HG02943 (cell line): ENCODE data around the gene OXGR1.
"Not testable (repeated sequence)": the region's sequence is repeated elsewhere in the genome, so short reads cannot be mapped to it uniquely, and the experiment has no call there.

Source experiments
- ATAC-seq: cut with Tn5 transposase; IDR thresholded peaks from one replicate; pipeline ENCODE4 v1.9.1; 2021; ENCODE audit warnings: mild to moderate bottlenecking, low read depth, moderate library complexity; ENCODE audit not compliant: unreplicated experiment

Gene OXGR1

DNA sequence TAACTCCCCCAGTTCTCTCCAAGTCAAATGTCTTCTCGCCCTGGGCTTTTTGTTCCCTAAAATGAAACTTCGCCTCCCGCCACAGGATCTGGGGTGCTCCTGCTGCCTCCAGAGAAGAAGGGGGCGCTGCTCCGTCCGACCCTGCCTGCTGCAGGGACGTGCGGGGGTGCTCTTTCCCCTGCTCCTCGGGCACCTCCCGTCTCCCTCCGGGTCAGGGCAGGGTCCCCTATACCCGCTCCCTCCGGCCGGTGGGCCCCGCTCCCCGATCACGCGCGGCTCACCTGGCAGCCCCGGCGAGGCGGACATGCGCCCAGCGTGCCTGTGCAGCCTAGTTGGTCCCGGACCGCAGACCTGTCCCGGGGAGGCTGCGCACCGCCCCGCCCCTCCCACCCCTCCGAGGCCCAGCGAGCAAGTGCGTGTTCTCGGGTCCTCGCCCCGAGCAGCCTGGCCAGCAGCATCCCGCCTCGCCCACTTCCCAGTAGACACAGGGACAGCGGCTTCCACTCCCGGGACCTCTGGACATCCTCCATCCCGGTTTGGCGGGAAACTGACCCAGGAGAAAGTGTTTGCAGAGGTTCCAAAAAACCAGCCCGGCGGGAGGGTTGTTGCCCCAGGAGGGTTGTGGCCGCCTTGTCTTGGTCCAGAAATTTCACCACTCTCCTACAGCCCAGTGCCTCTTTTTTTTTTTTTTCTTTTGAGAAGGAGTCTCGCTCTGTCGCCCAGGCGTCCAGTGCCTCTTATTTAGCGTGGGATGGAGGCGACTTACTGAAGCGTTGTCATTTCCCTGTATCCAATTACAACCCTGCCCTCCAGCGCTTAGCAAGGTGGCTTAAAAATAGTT lies at the start of gene OXGR1:
OXGR1 (minus strand) TSS at position 460 of the 841 bp plus-strand sequence. CDS start 6,717 bp downstream, outside the sequence.
- ATAC-seq = no peak

DNA sequence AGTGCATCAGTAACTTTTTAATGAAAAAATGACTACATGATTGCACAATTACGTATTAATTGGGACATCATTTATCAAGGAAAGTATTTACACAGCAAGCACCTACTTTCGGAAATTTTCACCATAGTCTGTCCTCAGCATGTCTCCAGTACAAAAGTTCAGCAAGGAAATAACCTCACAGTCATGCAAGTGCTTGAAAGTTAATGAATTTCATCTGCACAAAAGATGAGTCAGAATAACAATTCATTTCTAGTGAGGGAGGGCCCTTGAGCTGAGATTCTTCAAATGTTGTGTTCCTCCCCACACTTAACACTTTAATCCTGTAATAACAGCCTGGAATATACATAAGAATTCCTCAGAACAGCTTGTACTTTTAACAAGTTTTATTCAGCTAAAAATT lies 49.0 kb upstream of the OXGR1 start:
- ATAC-seq = no peak

DNA sequence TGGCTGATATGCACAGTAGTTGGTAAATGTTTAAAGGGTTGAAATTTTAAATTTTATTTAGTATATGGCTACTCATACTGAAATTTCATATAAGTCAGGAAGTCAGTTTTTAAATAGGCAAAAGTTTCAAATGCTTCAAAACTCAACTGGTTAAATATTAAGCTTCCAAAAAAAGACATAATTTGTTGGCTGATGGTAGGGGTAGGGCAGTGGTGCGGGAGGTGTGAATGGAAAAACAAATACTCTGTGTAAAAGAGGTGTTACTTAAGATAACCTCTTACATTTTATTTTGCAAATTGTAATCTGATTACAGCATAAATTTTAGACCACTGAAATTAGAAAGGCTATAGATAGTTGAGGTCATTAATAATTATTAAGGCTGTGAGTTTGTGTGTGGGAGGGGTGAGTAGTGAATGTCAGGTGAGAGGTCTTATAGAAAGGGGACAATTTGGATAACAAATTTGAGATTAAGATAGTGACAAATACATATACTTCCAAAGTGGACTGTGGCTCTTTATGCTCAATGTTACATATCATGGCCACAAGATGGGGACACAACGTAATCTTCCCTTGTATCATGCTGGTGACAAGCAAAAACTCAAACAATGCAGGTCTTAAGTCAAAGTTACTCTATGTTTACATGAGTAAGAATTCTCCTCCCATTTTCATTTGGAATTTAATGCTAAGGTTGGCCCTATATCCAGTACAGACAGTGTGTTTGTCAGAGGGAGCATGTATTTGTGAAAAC lies 36.6 kb upstream of the OXGR1 start:
- no peak for ATAC-seq

DNA sequence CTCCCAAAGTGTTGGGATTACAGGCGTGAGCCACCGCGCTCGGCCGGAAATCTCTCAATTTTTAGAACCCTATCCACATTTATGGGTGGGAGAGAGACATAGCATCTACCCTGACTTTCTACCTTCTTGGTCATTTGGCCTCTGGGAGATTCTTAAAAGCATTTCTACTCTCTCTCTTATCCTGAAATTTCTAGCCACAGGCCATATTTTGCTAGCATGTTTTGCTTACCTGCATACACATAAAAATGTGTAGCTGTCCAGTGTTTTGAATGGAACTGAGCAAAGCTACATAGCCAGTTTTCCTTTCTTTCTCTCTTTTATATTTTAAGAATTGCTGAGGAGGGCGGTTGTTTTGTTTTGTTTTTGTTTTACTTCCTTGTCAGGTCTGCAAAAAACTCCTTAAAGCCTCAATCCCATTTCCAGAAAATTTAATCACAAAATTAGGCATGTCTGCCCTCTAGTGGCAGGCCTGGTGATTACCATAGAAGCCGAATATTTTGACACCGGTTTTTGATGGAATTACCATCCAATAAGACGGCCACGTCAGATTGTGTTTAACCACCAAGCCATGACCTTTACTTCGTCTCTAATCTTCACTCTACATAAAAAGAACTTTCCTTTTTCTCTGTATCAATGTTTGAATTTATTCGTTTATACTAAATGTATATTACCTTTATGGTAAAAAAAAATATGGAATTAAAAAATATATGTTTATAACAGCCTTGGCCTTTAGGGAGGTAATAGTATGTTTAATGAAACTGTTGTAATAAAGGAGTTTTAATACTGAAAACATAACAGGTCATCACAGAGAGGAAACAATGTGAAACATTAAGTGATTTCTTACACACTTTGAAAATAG lies 34.4 kb upstream of the OXGR1 start:
- ATAC-seq = no peak

DNA sequence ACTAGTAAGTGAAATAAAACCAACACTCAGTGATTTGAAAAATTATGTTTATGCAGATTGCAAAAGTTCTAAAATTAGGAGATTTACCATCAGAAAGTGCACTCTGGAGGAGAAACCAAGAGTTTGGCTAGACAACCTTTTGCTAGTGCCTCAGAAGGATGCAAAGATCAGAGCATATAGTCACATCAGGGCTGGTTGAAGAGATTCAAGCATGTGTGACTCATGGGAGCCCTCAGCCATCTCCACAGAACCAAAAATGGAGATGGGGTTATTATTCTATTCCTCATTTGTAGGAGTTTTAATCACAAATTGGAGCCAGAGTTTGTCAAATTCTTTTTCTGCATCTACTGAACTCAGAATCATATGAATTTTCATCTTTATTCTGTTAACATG lies 32.9 kb upstream of the OXGR1 start:
- ATAC-seq = no peak

DNA sequence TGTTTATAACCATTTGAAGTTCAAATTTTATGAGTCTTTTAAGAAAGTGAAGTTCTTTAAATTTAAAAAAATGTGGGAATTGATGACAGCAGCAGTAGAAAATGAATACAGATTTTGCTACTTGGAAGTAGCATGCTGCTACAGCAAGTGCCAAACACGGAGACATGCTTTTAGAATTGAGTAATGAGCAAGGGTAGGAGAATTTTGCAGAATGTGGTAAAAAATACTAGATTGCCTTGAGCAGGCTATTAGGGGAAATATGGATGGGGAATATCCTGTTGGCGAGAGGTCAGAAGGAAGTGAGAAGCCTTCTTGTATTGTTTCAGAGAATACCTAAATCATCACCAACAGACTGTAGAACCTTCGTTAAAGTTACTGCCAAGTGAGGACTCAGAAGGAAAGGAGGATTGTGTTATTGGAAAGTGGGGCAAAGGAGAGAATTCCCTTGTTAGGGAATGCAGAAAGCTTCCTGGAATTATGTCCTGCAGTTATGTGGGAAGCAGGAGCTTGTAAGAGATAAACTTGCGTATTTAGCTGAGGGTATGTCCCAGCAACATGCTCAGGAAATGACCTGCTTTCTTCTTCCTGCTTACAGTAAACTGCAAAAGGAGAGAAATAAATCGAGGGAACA lies 32.4 kb upstream of the OXGR1 start:
- no peak for ATAC-seq

DNA sequence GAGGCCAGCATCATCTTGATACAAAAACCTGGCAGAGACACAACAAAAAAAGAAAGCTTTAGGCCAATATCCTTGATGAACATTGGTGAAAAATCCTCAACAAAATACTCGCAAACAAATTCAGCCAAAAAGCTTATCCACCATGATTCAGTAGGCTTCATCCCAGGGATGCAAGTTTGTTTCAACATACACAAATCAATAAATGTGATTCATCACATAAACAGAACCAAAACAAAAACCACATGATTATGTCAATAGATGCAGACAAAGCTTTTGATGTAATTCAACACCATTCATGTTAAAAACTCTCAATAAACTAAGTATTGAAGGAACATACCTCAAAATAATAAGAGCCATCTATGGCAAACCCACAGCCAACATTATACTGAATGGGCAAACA lies 29.5 kb upstream of the OXGR1 start:
- not testable (repeated sequence) for ATAC-seq

DNA sequence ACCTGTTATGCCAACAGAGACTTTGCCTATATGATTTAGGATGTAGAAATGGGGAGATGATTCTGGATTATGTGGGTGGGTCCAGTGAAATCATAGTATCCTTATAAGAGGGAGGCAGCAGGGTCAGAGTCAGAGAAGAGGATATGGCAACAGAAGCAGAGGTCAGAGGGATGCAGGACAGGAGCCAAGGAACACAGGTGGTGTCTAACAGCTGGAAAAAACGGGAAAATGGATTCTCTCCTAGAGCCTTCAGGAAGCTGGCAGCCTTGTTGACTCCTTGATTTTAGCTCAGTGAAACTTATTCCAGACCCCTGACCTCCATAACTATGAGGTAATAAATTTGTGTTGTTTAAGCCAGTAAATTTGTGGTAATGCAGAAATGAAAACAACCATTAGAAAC lies 28.8 kb upstream of the OXGR1 start:
- no peak for ATAC-seq

DNA sequence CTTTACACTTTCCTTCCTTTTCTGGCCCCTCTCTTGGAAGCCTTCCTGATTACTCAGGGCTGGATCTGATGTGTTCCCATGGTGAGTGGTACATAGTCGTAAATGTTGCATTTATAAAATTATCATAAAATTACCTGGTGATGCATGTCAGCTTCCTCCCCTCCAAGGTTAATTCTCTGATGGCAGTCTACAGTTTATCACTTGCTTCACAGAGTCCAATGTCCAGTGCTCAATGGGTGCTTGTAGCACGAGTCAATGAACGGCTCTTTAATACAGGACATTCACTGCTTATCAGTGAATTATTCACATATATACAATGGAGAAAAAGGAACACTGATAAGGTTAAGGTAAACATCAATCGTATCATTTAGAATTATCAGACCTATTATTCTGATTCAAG lies 27.0 kb upstream of the OXGR1 start:
- ATAC-seq = no peak

DNA sequence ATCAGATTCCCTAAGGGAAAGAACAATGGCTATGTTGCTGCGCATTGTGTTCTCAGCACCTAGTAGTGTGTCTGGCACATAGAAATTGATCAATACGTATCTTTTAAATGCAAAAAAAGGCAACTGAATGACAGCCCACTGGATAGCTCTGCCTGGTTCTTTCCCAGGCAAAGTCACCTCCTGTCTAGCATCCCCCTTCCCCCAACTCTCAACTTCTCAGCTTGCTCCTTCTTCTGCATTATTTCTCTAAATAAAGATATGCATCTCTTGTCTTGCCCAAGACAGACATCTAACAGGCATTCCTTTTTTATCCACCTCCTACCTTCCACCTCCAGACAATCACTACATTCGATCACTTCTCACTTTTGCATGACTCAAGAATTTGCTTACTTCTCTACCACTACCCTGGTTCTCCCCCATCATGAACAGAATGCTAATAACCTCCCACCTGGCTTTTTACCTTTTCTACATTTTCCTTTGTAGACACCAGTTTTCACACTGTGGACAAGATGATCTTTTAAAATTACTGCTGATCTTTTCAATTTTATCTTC lies 26.5 kb upstream of the OXGR1 start:
- ATAC-seq = no peak

DNA sequence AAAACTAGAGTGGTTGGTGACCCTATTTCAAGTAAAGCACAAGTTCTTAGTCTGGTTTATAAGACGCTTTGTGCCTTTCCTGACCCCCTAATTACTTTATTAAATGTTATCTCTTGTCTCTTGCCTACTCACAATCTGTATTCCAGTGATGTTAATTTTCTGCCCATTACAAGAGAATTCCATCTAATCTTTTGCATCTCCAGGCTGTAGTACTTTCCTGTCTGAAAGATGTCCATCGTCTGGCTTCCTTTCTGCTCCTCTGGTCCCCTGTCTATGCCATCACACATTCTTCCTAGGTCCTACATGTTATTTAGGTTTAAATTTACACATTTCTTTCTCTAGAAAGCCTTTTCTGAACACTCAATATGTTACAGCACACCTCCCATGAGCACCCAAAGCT lies 25.9 kb upstream of the OXGR1 start:
- no peak for ATAC-seq

DNA sequence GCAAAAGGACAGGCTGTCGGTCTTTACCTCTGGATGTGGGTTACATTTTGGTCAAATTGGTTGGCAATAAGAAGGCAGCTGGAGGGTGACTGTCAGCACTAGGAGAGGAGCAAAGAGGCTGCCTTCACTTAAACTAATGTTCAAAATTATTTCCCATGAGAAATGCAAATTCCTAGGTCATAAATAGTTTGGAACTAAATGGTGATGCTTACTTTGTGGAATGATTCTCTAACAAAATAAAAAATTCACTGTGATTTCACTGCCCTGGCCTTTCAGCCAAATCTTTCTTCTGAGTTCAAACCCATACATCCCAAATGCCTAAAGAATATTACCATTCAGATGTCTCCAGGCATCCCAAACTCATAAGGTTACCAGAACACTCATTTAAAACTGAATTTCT lies 25.0 kb upstream of the OXGR1 start:
- no peak for ATAC-seq

DNA sequence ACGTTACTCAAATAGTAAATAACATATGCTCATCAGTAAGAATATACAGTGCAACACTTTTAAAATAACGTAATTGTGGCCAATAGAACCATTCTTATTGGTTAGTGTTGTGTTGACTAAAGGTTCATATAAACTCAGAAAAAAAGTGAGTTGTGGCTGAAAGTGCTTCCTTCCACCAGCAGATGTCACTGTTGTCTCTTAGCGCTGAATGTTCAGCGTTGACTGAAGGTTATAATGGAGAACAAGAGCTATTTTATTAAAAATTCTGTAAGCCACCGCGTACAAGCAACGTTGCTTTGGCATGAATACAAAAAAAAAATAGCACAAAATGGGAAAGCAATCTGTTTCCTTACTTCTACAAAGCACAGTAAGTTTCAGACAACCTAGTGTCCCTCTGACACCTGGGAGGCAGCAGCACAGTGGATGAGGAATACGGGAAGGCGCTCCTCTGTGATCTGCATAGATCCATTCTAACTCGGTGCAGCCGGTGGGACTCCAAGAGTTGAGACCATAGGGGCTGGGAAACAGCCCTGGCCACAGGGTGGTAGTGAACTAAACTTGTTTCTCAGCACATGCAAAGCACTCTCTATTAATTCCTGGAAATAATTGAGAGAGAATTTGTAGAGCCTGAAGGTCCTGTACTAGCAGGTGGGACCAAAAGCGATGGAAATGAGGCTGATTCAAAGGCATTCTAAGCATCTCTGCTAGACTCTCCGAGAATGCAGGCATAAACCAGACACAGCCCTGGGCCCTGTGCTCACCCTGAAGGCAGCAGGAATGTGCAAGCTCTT lies 23.9 kb upstream of the OXGR1 start:
- ATAC-seq = peak; percentile 94

DNA sequence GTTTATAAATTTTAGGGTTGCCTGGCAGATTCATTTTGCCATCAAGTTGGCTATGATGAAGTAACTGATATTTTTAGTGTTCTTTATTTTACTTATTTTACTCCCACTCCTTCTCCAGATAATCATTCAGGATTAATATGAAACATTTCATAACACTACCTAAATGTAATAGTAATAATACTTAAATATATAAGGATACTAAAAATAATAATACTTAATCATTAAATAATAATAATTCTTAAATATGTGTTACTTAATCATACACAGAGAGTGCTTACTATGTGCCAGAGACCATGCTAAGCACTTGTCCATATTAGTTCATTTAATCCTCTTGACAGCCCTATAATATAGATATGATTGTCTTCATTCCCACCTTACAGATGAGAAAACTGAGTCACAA lies 23.0 kb upstream of the OXGR1 start:
- ATAC-seq = no peak

DNA sequence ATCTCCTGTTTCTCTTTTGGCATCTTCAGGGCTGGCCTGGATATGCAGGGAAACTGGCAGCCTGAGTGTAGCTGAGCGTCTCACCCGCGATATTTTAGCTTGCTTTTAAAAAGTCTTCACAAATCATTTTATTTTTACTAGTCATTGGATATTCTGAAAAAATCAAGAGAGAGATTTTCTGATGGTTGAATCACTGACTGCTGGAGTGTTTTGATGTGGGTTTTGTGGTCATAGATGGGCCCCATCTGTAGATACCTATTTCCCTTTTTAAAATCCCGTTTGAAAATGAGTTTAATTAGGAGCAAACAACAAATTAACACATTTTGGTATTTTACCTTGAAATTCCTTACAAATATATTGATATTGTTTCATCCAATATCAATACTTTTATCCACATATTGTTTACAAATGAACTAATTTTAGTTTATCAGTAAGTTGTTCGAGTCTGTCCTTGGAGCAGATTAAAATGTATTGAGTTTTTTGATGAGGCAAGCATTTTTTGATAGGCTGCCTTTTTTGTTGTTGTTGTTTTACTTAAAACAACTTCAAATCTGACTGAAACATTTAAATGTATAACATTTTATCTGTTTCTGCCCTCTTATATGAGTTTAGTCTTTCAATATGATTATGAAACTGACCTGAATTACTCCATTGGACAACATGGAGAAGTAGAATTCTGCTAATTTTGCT lies 21.5 kb upstream of the OXGR1 start:
- no peak for ATAC-seq

DNA sequence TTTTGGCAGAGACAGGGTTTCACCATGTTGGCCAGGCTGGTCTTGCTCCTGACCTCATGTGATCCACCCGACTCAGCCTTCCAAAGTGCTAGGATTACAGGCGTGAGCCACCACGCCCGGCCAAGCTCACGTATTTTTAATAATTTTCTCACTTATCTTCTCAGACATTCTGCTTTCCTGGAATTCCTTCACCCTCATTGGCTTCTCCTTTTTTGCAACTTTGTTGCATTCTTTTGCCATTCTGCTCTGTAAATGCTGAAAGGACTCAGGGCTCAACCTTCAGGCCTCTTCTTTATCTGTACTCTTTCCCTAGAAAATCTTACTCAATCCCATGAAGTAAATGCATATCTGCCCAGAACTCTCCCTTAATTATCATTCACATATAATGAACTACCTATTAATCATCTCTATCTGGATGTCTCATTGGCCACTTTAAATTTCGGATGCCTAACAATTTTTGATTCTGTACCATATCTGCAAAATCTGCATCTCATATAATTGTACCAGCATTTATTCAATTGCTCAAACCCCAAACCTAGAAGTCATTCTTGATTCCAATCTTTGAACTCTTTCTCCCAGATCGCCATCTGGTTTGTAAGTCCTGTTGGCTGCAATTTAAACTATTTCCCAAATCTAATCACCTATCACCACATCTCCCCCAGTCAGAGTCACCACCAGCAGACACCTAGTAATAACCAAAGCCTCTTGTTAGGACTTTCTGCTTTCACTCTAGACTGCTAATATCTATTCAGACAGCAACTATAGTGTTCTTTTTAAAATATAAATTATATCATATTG lies 18.2 kb upstream of the OXGR1 start:
- no peak for ATAC-seq

DNA sequence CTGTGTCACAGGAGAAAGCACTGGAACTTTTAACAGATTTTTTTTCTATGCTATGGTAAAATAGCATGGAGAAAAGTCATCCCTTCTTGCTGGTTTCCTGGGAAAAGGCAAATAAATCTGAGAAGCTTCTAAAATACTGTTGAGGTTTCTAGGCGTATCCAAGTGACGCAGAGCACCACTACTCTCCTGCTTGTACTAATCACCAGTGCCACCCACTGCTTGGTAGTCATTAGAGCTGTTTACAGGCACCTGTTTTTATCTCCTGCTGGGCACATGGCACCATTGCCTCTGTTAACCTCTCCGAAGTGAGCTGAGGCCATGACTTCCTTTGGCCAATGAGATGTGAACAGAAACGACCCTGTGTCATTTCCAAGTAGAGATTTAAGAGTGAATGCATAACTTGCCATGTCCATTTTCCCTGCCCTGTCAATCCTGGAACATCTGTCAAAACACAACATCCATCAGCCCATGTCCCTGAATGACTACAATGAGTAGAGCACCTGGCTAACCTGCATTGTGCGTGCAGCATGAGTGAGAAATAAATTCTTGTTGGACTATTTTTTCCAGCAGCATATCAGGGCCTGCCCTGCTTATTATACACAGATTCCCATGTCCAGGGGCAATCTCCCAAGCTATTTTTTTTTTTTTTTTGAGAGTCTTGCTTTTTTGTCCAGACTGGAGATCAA lies 17.3 kb upstream of the OXGR1 start:
- no peak for ATAC-seq

DNA sequence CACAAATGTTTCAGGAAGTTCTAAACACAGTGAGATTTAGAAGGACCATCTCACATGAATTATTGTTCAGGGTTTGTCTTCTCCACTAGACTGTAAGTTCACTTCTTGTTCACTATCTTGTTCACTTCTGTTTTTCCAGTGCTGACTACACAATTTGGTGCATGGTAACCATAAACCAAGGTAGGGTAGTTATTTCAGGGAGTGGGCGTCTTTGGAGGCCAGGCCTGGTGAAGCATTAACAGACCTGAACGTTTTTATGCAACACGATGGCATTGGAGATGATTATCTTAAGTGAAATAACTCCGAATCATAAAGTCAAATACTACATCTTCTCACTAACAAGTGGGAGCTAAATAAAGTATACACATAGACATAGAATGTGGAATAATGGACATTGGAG lies 14.4 kb upstream of the OXGR1 start:
- no peak for ATAC-seq
